OCI-LY1 (cell line): ENCODE data around the gene BRD3.

Experiments used
- EZH2 ChIP-seq: fragments of 200-600 bp; sonication (generic), shearing (Covaris generic); IDR thresholded peaks from 2 replicates; pipeline ENCODE4 v1.8.0; 2017; ENCODE audit warnings: borderline replicate concordance, mixed run types, mild to moderate bottlenecking, antibody characterized with exemption, low read length, moderate library complexity, mixed read lengths
- TF ChIP-seq, protein P1 (sequence below): fragments of 200-600 bp; sonication (generic), shearing (Covaris generic); IDR thresholded peaks from 2 replicates; pipeline ENCODE4 v1.5.1; 2017; ENCODE audit warnings: mild to moderate bottlenecking, antibody characterized with exemption, low read length, moderate library complexity, mixed read lengths

DNA sequence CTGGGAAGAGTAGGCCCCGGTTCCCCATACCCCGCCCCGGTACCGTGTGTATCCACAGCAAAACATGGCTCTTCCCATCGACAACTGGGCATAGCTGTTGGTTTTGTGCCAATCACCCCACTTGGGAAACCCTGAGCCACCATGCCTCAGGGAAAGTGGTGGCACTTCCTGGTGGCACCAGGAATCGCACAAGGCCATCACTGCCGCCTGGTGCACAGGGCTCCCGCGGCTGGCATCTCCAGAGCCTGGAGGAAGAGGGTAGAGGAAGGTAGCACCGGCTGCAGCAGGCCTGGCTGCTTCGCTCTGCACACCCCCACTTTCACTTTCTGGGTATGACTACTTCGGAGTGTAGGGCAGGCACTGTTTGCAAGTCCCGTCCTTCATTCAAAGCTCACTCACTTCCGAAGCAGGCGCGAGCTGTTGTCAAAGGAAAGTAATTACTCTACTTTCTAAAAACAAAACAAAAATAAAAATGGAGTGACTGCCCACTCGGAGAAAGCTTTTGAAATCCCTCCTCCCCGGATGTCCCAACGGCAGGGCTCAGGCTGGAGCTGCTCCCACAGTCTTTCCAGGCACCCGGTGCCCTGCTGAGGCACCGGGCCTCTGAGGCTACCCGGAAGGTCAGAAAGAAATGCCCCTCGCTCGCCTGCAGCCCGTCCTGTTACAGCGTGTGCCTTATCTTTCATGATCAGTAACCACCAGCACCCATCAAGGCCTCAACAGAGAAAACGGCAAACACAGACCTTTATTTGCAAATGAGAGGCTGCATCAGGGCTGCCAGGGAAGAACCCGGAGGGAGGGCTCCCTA, 2.0 kb downstream of the BRD3 start:
- TF ChIP-seq, protein P1, sequence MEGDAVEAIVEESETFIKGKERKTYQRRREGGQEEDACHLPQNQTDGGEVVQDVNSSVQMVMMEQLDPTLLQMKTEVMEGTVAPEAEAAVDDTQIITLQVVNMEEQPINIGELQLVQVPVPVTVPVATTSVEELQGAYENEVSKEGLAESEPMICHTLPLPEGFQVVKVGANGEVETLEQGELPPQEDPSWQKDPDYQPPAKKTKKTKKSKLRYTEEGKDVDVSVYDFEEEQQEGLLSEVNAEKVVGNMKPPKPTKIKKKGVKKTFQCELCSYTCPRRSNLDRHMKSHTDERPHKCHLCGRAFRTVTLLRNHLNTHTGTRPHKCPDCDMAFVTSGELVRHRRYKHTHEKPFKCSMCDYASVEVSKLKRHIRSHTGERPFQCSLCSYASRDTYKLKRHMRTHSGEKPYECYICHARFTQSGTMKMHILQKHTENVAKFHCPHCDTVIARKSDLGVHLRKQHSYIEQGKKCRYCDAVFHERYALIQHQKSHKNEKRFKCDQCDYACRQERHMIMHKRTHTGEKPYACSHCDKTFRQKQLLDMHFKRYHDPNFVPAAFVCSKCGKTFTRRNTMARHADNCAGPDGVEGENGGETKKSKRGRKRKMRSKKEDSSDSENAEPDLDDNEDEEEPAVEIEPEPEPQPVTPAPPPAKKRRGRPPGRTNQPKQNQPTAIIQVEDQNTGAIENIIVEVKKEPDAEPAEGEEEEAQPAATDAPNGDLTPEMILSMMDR, result no peak
- TF ChIP-seq EZH2, result no peak
